ENCODE measurements around the gene ESRP2.

Gene ESRP2

GRCh38 chr16:68190081-68190480 is 45.8 kb downstream of the ESRP2 start:
- DNase-seq (ENCODE audit: extremely low read depth, low read depth) = no peak
- TF ChIP-seq CTCF (IDR thresholded peaks at IDR 0.05; ENCODE audit: low read depth, low read length) = no peak

GRCh38 chr16:68188170-68188569 is 47.8 kb downstream of the ESRP2 start:
- no peak for TF ChIP-seq CTCF (IDR thresholded peaks at IDR 0.05; ENCODE audit: low read depth, low read length)
- DNase-seq (ENCODE audit: extremely low read depth, low read depth) = no peak

GRCh38 chr16:68187505-68187904 is 48.4 kb downstream of the ESRP2 start:
- DNase-seq (ENCODE audit: extremely low read depth, low read depth) = no peak
- TF ChIP-seq CTCF (IDR thresholded peaks at IDR 0.05; ENCODE audit: low read depth, low read length) = no peak

GRCh38 chr16:68186877-68187276 is 49.0 kb downstream of the ESRP2 start:
- no peak for DNase-seq (ENCODE audit: extremely low read depth, low read depth)
- no peak for TF ChIP-seq CTCF (IDR thresholded peaks at IDR 0.05; ENCODE audit: low read depth, low read length)

GRCh38 chr16:68183046-68183445 is 52.9 kb downstream of the ESRP2 start:
- DNase-seq (ENCODE audit: extremely low read depth, low read depth) = no peak
- TF ChIP-seq CTCF (IDR thresholded peaks at IDR 0.05; ENCODE audit: low read depth, low read length) = no peak

GRCh38 chr16:68179855-68180254 is 56.1 kb downstream of the ESRP2 start:
- no peak for DNase-seq (ENCODE audit: extremely low read depth, low read depth)
- TF ChIP-seq CTCF (IDR thresholded peaks at IDR 0.05; ENCODE audit: low read depth, low read length) = no peak

- DNase-seq (ENCODE audit: extremely low read depth, low read depth) = no peak
- no peak for TF ChIP-seq CTCF (IDR thresholded peaks at IDR 0.05; ENCODE audit: low read depth, low read length)
Observed at GRCh38 chr16:68179196-68179795, 56.6 kb downstream of the ESRP2 start.
